ENCODE measurements around the gene LDLR. TPM values are rescaled to one million over a fixed set of nuclear protein-coding genes. Genes with fewer than 3 reads are reported as not detected.

The LDLR gene
- total and polyA plus RNA-seq, 2 donors (not counting 1 experiment from before 2014, with no cell fraction given), result 187 to 427 TPM

DNA sequence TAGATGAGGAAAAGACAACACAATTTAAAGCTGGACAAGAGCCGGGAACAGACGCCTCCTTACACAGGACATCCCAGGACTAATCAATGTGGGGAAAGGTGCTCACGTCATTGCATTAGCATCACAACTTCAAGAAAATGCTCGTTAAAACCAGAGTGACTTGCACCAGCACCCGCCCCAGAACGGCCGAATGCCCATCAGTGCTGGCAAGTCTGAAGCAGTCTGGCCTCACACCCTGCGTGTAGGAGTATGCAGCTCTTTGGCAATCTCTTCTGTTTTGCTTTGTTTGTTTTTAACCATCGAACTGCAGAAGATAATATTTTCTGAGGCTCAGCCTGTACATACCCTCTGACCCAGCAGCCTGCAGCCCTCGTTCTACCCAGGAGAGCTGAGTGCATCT is 44.8 kb upstream of the LDLR start:
- no peak for DNase-seq (ENCODE audit: low read depth in 2 of 2)
- no peaks in the 10 kb centered on the region for H3K9me3 ChIP-seq (ENCODE audit: control insufficient read depth, insufficient read depth, low read depth, low read length)
- H3K27me3 ChIP-seq (ENCODE audit: control insufficient read depth, insufficient read depth, low read length), result no peaks in the 10 kb centered on the region
- H3K27ac ChIP-seq (ENCODE audit: insufficient read depth, low read length), result no peak overlapping the region
- no peak for TF ChIP-seq EZH2 (IDR thresholded peaks at IDR 0.05; ENCODE audit: low read length, missing control alignments)
- TF ChIP-seq, protein P1, sequence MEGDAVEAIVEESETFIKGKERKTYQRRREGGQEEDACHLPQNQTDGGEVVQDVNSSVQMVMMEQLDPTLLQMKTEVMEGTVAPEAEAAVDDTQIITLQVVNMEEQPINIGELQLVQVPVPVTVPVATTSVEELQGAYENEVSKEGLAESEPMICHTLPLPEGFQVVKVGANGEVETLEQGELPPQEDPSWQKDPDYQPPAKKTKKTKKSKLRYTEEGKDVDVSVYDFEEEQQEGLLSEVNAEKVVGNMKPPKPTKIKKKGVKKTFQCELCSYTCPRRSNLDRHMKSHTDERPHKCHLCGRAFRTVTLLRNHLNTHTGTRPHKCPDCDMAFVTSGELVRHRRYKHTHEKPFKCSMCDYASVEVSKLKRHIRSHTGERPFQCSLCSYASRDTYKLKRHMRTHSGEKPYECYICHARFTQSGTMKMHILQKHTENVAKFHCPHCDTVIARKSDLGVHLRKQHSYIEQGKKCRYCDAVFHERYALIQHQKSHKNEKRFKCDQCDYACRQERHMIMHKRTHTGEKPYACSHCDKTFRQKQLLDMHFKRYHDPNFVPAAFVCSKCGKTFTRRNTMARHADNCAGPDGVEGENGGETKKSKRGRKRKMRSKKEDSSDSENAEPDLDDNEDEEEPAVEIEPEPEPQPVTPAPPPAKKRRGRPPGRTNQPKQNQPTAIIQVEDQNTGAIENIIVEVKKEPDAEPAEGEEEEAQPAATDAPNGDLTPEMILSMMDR (conservative IDR thresholded peaks at IDR 0.05 in 1 of 2, IDR thresholded peaks at IDR 0.05 in 1 of 2; ENCODE audit: low read depth in 1 of 2, low read length in 2 of 2), result no peak
- no peak overlapping the region for H2AFZ ChIP-seq (ENCODE audit: low read length)
- H3K4me3 ChIP-seq (replicated peaks in 1 of 4; ENCODE audit: control extremely low read depth in 1 of 4, insufficient read depth in 1 of 4, low read depth in 3 of 4, low read length in 4 of 4), result no peak overlapping the region
- no peaks in the 10 kb centered on the region for H4K20me1 ChIP-seq (ENCODE audit: control insufficient read depth, extremely low read depth, insufficient read depth, low read length)
- H3K79me2 ChIP-seq (ENCODE audit: control insufficient read depth, insufficient read depth, low read length), result no peaks in the 10 kb centered on the region
- no peaks in the 10 kb centered on the region for H3K4me1 ChIP-seq (ENCODE audit: control insufficient read depth, extremely low read depth, insufficient read depth, low read length)
- H3K36me3 ChIP-seq (ENCODE audit: control insufficient read depth, insufficient read depth, low read length), result peaks cover 18% of the 10 kb centered on the region
- no peak overlapping the region for H3K9ac ChIP-seq (ENCODE audit: insufficient read depth, low read length)
- no peak overlapping the region for H3K4me2 ChIP-seq (ENCODE audit: extremely low read depth, insufficient read depth, low read length)

DNA sequence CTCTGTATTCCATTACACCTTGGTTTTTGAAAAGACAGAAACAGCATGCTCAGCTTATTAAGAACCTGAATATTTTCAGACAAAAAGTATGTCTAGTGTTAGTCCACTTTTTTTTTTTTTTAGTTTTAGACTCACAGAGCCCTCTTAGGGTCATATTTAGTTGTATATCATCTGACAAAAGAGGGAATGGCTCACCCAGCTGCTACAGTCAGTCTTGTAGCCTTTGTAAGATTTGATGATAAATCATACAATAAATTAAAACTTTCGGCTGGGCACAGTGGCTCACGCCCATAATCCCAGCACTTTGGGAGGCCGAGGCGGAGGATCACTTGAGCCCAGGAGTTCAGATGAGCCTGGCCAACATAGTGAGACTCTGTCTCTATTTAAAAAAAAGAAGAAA is 43.7 kb upstream of the LDLR start:
- no peak for DNase-seq (ENCODE audit: low read depth in 2 of 2)
- H3K36me3 ChIP-seq (ENCODE audit: control insufficient read depth, insufficient read depth, low read length), result peaks cover 18% of the 10 kb centered on the region

DNA sequence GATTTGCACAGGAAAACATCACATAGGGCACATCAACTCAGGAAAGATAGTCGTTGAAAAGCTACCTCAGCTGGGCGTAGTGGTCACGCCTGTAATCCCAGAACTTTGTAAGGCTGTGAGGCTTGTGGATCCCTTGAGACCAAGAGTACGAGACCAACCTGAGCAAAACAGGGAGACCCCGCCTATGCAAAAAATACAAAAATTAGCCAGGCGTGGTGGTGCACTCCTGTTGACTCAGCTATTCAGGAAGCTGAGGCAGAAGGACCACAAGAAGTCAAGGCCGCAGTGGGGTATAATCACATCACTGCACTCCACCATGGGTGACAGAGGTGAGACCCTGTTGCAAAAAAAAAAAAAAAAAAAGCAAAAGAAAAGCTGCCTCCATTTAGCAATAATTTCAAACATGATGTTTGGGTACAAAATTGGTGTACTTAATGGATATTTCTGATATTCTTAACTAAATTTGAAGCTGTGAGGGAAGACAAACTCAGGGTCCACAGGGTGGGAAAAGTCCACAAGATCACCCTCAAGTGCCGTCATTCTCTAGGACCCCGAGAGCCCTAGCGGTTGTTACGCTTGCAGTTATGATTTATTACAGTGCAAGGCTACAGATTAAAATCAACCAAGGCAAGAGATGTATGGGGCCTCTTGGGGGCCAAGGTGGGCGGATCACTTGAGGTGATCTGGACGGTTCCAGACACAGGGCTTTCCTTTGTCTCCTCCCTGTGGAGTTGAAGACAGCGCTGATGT is 42.5 kb upstream of the LDLR start:
- Histone ChIP-seq H3K9ac (ENCODE audit: insufficient read depth, low read length) (no peak overlapping the region), H3K4me1 (ENCODE audit: control insufficient read depth, extremely low read depth, insufficient read depth, low read length) (no peaks in the 10 kb centered on the region), H3K9me3 (ENCODE audit: control insufficient read depth, insufficient read depth, low read depth, low read length) (no peaks in the 10 kb centered on the region), H2AFZ (ENCODE audit: low read length) (no peak overlapping the region), H3K79me2 (ENCODE audit: control insufficient read depth, insufficient read depth, low read length) (no peaks in the 10 kb centered on the region), H3K36me3 (ENCODE audit: control insufficient read depth, insufficient read depth, low read length) (peaks cover 14% of the 10 kb centered on the region), H3K27me3 (ENCODE audit: control insufficient read depth, insufficient read depth, low read length) (no peaks in the 10 kb centered on the region), H3K4me2 (ENCODE audit: extremely low read depth, insufficient read depth, low read length) (no peak overlapping the region), H3K4me3 (replicated peaks in 1 of 4; ENCODE audit: control extremely low read depth in 1 of 4, insufficient read depth in 1 of 4, low read depth in 3 of 4, low read length in 4 of 4) (no peak overlapping the region), H4K20me1 (ENCODE audit: control insufficient read depth, extremely low read depth, insufficient read depth, low read length) (no peaks in the 10 kb centered on the region), H3K27ac (ENCODE audit: insufficient read depth, low read length) (no peak overlapping the region)
- TF ChIP-seq, protein P1 (conservative IDR thresholded peaks at IDR 0.05 in 1 of 2, IDR thresholded peaks at IDR 0.05 in 1 of 2; ENCODE audit: low read depth in 1 of 2, low read length in 2 of 2), result no peak
- TF ChIP-seq EZH2 (IDR thresholded peaks at IDR 0.05; ENCODE audit: low read length, missing control alignments), result no peak
- no peak for DNase-seq (ENCODE audit: low read depth in 2 of 2)

More for the DNA sequence above, 43.7 kb upstream of the LDLR start:
- no peak overlapping the region for H3K4me2 ChIP-seq (ENCODE audit: extremely low read depth, insufficient read depth, low read length)
- H3K79me2 ChIP-seq (ENCODE audit: control insufficient read depth, insufficient read depth, low read length), result no peaks in the 10 kb centered on the region
- no peaks in the 10 kb centered on the region for H3K9me3 ChIP-seq (ENCODE audit: control insufficient read depth, insufficient read depth, low read depth, low read length)
- H4K20me1 ChIP-seq (ENCODE audit: control insufficient read depth, extremely low read depth, insufficient read depth, low read length), result no peaks in the 10 kb centered on the region
- H3K4me1 ChIP-seq (ENCODE audit: control insufficient read depth, extremely low read depth, insufficient read depth, low read length), result no peaks in the 10 kb centered on the region
- no peak for TF ChIP-seq EZH2 (IDR thresholded peaks at IDR 0.05; ENCODE audit: low read length, missing control alignments)
- TF ChIP-seq, protein P1 (conservative IDR thresholded peaks at IDR 0.05 in 1 of 2, IDR thresholded peaks at IDR 0.05 in 1 of 2; ENCODE audit: low read depth in 1 of 2, low read length in 2 of 2), result no peak
- no peak overlapping the region for H3K4me3 ChIP-seq (replicated peaks in 1 of 4; ENCODE audit: control extremely low read depth in 1 of 4, insufficient read depth in 1 of 4, low read depth in 3 of 4, low read length in 4 of 4)
- H2AFZ ChIP-seq (ENCODE audit: low read length), result no peak overlapping the region
- H3K9ac ChIP-seq (ENCODE audit: insufficient read depth, low read length), result no peak overlapping the region
- no peak overlapping the region for H3K27ac ChIP-seq (ENCODE audit: insufficient read depth, low read length)
- no peaks in the 10 kb centered on the region for H3K27me3 ChIP-seq (ENCODE audit: control insufficient read depth, insufficient read depth, low read length)
